IPS-NIHi7 (cell line): Measurements from ENCODE around the gene ADCY2.

Experiments used
- DNase-seq: peaks from one replicate; pipeline ENCODE4 v3.0.0; 2012; ENCODE audit warnings: mixed read lengths; ENCODE audit errors: extremely low spot score

Gene ADCY2

DNA sequence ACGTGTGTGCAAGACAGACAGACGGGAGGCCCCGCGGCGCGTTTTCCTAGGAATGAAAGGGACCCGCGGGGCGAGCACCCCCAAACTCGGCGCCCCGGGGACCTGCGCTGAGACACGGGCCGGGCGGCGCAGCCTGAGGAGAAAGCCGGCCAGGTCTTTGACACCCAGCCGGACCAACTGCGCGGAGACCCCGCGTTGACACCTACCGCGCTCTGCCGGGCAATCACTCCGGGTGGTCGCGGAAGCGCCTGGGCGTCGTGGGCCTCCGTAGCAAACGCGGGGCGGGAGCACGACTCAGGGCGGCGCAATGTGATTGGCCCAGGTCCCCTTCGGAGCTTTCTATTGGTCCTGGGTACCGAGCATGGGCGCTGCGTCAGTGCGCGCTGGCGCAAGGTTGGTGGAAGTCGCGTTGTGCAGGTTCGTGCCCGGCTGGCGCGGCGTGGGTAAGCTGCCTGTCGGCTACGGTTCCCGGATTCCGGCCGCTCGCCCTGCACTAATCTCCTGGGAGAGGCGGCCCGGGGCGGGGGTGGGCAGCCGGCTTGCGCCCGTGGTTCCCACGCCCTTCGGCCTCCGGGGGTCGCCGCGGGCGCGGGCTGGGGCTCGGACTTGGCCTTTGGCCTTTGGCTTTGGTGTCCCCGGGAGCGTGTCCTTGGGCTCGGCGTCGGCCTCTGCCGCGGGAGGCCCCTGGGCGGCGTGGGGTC is 473.0 kb downstream of the ADCY2 start, which contains the start of the genes FASTKD3 and MTRR:
Gene FASTKD3, minus strand, starts transcription at position 259 of the 701 bp plus-strand sequence. CDS start 948 bp downstream, outside the sequence.
Gene MTRR, plus strand, starts transcription at position 376 of the 701 bp plus-strand sequence. CDS start 1,647 bp downstream, outside the sequence.
- DNase-seq: peak; percentile 97

DNA sequence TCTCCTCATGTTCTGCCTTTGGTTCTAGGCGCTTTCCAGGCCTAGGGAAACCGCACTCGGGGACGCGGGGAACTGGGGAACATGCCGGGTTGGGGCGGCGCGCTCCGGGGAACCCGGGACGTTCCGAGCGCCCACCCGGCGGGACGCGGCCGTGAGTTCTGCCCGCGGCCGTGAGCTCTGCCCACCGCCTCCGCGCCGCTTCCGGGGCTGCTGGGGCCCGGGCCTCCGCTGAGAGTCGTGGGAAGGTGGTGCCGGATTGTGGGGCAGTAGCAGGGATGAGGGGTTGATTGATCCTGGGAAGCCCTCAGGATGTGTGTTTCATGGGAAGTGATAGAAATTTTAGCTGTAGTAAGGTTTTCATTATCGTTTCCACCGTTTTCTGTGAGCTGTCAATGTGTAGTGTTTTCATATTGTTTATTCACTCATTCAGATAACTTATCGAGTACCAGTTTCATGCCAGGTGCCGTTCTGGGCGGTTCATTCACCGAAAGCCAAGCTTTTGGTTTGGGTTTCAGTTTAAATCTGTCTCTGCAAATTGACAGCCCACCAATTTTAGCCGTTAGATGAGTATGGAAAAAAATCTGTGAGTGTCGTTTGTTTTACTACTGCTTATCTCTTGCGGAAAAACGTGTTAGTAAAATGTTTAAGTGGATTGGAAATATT is 473.7 kb downstream of the ADCY2 start:
- DNase-seq: peak; percentile 25

DNA sequence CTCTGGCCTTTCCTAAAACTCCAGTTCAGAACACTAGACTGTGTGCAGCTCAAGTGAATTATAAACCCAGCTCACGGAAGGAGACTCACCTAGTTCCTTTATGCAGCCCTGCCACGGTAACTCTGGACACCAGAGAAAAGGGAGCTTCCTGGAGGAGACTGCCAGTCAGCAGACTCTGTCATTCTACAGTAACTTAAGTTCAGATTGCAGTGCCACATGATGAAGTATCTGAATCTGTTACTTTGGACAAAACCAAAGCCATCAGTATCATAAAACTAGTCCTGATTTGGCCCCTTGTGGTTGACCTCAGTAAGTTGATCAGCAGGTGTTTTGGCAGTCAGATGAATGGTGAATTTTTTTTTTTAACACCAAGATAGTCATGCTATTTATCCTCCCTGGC is 475.7 kb downstream of the ADCY2 start:
- DNase-seq: no peak

GRCh38 chr5:7872517-7873130 is 476.7 kb downstream of the ADCY2 start:
- no peak for DNase-seq

DNA sequence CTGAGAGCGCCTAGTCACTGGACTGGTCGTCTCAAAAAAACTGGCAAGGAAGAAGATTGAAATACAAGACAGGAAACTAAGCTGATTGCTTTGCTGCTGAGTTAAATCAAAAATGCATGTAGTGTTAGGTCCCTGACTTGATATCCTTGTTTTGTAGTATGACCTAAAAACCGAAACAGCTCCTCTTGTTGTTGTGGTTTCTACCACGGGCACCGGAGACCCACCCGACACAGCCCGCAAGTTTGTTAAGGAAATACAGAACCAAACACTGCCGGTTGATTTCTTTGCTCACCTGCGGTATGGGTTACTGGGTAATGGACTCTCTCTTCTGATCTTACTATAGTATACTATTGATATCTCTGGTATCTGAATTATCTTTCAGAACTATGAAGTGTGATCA is 477.3 kb downstream of the ADCY2 start:
- no peak for DNase-seq

DNA sequence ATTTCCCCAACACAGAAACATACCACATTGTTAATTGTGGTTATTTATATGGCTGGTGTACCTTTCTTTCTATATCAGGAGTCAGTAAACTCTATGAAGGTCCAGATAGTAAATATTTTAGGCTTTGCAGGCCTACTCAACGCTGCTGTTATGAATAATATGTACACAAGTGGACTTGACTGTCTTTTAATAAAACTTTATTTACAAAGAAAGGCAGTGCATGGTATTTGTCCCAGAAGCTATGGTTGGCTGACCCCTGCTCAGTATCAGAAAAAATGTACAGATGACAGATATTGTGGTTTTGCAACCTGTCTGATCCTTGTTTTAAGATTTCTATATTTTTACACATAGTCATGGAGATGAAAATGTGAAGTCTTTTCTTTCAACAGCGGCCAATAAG is 478.7 kb downstream of the ADCY2 start:
- no peak for DNase-seq

GRCh38 chr5:7875151-7875550 is 479.2 kb downstream of the ADCY2 start:
- DNase-seq: no peak

- no peak for DNase-seq
Measured at GRCh38 chr5:7876867-7877266, 480.9 kb downstream of the ADCY2 start.

DNA sequence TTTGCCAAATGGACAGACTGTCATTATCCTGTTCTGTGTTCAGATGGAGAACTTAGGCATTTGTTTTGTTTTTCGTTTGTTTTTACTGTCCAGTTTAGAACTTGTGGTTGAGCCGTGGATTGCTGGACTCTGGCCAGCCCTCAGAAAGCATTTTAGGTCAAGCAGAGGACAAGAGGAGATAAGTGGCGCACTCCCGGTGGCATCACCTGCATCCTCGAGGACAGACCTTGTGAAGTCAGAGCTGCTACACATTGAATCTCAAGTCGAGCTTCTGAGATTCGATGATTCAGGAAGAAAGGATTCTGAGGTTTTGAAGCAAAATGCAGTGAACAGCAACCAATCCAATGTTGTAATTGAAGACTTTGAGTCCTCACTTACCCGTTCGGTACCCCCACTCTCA is 481.9 kb downstream of the ADCY2 start:
- no peak for DNase-seq

DNA sequence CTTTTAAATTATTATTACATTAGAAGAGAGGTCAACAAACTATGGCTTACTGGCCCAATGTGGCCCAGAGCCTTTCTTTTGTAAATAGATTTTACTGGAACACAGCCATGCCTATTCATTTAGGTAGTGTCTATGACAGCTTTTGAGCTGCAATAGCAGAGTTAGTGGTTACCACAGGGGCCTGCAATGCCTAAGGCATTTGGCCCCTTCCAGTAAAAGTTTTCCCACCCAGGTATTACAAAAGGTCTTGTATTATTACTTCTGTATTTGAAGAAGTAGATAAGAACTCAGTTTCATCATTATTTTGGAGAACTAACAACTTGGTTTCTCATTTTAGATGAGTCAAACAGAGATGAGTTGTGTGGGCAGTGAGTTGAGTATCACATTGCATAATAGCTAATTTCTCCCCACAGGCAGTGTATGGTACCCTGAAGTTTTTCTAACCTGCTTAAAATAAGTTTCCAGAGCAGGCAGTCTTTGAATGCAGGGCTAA is 482.5 kb downstream of the ADCY2 start:
- no peak for DNase-seq
